Stimulated activated CD4-positive, alpha-beta T cell treated with anti-CD3 and anti-CD28 coated beads, Interleukin-4, amount 100 ng/mL, for 48 hours (primary cell): ENCODE measurements around the gene NADK.

ENCODE experiments used
- DNase-seq, 2 donors: peaks; one replicate each; pipeline ENCODE4 v3.0.0-alpha.2; 2020; ENCODE audit warnings: low read depth in 2 of 2

NADK gene

DNA sequence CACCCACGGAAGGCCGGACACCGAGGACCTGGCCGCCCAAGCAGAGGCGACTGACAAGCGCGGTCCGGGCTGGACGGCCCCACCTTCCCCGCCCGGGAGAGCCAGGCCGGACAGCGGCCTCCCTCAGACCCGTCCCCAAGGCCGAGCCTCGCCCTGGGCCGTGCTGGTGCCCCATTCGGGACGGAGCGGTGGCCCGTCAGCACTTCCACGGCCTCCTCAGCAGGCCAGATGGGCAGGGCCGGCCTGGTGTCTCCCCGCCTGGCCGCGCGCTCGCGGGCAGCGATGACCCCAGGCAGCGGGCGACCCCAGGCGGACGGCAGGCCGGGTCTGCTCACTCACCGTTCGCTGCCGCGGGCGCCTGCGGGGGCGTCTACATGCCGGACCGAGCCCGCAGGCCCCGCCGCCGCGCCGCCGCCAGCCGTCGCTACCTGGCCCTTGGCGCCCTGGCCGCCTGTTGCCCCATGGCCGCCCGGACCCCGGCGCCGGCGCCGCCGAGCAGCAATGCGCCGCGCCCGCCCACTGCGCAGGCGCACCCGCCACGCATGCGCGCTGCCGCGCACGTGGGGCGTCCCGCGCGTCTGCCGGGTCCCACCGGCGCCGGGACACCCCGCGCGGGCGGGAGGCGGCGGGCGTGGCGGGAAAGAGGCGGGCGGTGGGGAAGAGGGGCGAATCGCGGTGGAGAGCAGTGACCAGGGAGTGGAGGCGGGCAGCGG lies at the start of gene NADK:
Gene NADK (minus strand): TSS at position 521 of the 713 bp plus-strand sequence. CDS start 13,064 bp downstream, outside the sequence.
- peak; percentile 57 to 58 for DNase-seq

DNA sequence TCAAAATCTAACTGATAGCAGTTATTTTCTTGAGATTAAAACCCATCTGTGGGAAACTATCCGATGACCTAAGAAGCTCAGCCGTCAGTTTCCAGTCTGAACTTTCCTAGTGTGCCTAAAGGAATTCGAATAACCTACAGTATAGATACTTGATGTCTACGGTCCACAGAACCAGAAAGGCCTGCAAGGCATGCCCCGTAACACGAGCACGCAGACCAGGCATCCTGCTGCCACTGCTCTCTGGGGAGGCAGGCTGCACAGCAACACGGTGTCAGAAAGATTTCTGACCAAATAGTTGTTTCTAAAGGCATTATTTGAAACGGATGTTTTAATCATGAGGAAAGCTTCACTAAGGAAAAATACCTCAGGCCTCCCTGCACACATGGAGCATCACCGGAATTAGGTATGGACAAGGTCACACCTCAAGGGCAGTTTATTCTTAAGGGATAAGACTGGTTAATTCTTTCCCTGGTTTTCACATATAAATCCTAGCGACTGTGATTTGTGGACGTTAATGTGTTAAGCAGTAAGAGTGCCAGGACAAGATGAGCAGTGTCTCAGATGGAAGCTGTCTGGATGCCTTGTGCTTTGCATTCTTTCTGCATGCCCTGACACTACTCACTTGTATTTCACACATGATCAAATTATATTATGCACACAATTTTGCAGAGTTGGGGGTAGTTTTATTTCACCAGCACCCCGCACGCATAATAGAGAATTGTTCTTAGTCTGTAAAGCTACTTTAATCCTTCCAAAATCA lies 49.0 kb upstream of the NADK start:
- DNase-seq: no peak

- no peak for DNase-seq
These were observed 48.3 kb upstream of the NADK start for GRCh38 chr1:1826356-1827088.

DNA sequence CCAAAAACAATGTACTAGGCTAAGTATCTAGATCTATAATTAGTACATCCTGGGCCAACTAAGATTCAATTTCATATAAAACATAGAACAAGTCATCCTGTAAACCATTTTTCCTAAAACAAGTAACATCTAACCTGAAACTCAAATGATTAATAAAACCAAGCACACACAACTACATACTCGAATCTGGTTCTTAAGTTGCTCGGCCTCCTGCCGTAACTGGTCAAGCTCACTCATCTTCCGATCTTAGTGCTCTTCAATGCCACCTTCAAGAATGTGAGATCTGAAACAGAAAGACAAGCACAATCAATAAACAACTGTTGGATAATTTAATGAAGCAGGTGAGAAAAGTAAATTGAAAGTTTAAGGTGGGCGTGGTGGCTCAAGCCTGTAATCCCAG lies 46.9 kb upstream of the NADK start:
- no peak for DNase-seq

DNA sequence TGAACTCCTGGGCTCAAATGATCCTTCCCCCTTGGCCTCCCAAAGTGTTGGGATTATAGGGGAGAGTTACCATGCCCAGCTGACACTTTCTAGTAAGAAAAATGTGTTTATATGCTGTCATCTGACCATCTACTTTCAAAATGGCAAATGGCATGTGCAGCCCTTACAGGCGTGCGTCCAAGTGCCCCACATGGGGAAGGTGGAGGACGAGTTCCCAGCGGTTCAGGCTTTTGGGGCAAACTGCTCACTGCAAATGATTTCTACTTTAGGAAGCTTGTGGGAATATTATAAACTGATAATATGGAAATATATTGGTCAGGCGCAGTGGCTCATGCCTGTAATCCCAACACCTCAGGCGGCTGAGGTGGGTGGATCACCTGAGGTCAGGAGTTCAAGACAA lies 41.5 kb upstream of the NADK start:
- no peak for DNase-seq

DNA sequence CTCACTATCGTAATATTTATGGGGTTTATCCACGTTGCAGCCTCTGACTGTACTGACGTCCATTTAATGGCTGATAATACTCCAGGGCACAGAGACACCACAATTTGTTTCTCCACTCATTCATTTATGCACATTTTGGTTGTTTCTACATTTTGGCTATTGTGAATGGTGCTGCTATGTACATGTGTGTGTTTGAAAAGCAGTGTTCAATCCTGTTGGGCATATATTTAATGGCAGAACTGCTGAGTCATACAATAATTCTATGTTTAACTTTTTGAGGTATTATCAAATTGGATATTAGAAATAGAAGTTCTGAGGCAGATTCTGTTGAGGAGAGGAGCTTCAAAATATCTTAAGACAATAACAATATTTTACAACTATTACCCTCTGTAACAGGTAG lies 39.0 kb upstream of the NADK start:
- DNase-seq: no peak

DNA sequence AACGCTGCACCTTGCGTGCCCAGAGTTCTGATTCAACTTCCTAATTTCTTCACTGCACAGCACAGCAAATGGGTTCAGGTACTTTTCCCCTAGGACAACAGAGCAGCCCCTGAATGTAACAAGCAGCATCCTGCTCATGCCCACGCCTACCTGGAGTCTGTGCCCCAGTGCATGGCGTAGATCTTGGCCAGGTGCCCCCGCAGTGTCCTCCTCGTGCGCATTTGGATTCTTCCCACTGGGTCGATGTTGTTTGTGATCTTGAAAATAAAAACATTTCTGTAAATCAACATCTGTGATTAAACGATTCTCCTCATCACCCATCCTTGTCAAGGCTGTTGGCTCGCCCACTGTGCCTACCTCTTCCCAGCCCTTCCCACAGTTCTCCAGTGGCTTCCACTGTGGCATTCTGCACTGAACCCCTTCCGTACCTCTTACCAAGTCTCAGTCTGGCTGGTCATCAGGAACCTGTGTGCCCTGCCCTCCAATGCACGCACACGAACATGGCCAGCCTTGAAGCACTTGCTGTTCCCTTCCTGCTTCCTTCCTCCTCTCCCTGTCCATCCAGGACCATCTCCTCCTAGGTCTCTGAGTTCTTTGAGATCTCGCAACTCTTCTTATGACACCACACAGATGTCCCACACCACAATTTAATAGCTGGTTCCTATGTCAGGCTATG lies 37.5 kb upstream of the NADK start:
- no peak for DNase-seq

- no peak for DNase-seq
These were observed 31.2 kb upstream of the NADK start for GRCh38 chr1:1809489-1809888.

- DNase-seq: no peak
These were observed 29.9 kb upstream of the NADK start for GRCh38 chr1:1808206-1808605.

- DNase-seq: no peak
These were observed 28.6 kb upstream of the NADK start for GRCh38 chr1:1806890-1807289.

DNA sequence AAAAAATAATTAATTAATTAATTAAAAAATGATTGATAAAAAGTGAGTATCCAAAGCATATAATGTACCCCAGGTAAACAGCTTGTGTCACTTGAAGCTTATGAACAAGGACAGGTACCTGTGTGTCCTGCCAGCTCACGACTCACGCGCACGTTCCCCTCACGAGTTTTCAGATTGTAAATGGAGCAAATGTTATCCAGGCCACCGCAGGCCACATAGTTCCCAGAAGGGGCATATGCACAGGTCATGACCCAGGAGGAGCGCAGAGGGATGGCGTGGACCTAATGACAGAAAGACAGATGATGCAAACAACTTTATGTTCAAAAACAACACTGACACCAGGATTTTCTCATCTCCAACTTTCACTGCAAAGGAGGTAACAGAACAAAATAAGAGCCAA lies 26.0 kb upstream of the NADK start:
- DNase-seq: no peak

DNA sequence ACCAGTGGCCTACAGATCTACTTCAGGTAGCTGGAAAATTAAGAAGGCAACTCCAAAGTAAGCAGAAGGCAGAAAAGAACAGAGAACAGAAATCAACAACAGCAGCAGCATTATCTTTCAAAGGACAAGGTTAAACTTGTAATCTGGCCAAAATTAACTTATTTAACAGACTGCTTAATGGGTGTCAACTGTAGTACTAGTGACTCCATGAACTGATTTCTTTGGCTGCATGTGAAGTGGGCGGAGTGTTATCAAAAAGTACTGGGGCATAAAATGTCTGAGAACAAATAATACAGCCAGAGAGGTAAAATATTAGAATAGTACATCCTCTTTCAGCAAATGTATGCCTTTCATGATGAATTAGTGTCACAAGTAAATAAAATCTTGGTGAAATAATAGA lies 24.6 kb upstream of the NADK start:
- no peak for DNase-seq

DNA sequence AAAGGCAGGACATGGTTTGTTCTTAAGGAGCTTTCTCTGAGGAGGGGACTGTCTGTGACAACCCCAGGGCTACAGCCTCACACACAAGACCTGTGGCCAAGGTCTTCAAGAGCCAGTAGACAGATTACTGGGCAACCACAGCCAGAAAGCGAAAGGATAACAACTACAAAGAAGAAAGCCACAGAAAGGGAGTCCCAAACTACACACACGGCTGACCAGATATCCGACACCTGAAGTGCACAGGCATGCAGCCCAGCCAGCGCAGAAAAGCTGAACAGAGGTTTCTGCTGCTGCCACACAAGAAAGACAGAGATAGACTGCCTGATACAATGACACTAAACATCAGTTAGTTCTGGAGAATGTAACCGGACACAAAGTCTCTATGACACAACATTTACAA lies 21.4 kb upstream of the NADK start:
- DNase-seq: no peak

GRCh38 chr1:1797731-1798341 lies 19.6 kb upstream of the NADK start:
- no peak for DNase-seq

DNA sequence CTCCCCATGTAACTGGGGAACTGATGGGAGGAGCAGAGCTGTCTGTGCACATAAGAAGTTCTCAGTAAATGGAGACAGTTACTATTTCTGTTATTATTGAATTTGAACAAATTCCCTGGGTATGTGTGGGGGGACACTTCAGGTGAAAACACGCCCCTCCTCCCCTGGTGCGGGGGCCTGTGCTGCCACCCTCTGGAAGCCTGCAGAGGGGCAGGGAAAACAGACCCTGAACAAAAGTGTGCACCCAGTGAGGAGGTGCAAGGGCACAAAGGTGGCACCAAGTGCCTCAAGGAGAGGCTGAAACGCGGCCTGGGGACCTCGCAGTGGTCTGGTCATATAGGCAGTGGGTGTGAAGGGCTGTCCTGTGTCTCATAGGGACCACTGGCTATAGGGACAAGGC lies 18.2 kb upstream of the NADK start:
- no peak for DNase-seq

DNA sequence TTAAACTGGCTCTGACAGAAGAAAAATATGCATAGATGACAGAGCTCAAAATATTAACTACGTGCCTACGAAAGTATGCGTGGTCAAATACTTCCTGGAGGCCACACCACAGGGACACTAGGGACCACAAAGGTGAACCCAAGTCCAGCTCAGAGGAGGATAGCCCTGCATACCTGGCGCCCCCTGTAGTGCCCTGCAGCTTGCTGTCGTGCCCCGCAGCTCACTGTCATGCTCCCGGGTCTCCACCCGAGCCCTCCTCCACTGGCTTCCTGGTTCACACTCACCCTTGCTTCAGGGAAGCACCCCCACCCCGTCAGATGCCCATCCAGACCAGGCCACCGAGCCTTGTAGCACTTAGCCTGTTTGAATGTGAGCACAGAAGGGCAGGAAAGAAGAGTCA lies 16.7 kb upstream of the NADK start:
- DNase-seq: no peak

DNA sequence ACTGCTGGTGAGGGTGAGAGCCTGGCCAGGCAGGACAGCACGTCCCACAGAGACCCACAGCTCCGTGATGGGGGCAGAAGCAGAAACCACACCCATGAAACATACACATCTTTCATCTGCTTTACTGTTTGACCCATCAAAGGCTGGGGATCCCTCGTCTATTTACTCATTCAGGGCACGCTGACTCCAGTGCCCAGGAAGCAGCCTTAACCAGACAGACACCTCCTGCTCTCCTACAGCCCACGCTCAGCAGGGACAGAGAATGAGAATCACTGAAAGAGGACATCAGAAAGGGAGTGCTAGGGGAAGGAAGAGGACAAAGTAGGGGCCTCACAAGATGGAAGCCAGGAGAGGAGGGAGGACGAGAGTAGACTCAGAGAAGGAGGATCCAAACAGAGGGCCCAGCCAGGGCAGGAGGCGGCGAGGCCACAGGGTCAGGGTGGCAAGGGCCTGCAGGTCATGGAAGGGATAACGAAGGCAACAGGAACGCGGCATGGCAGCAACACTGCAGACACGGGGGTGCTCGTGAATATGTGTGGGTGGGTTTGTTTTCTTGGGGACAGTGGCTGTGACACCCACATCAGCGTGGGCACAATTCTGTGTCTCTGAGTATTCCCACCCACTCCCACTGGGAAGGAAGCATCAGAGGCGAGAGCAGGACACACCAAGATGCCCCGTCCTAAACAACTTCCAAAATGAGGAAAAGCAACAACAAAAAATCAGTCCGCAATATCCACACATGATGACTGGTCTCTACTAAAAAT lies 15.4 kb upstream of the NADK start:
- DNase-seq: no peak

GRCh38 chr1:1788646-1789431 lies 10.6 kb upstream of the NADK start:
- DNase-seq: no peak

DNA sequence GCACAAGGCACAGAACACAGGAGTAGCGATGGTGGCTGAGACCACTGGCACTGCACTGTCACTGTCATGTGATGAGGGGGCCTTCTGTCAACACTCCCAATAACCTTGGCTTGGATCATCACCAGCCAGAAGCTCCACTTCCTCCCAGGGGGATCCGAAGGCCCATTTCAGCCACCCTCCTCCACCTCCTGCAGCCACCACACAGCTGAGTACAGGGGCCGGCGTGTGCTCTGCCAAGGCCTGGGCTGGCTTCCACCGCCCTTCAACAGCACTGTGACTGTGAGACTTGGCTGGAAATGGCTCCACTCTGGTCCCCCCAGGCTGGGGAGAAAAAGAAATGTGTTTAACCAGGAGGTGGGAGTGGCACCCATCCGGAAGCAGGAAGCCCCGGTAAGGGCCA lies 9.9 kb upstream of the NADK start:
- DNase-seq: no peak
